ENCODE results near the gene HEXD.

DNA sequence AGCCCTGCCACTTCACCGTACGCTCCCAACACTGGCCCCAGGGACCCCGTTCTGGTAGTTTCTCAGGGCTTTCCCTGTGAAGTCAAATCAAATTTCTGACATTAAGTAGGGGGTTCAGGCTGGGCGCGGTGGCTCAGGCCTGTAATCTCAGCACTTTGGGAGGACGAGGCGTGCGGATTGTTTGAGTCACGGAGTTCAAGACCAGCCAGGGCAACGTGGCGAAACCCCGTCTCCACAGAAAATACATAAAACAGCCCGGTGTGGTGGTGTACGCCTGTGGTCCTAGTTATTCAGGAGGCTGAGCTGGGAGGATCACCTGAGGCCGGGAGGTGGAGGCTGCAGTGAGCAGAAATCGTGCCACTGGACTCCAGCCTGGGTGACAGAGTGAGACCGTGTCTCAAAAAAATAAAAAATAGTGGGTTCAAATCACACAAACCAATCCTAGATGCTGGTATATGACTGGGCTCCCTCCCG is 31.8 kb downstream of the HEXD start:
- TF ChIP-seq EZH2 (IDR thresholded peaks at IDR 0.05; ENCODE audit: insufficient read depth, poor library complexity, severe bottlenecking) (no peak), EZH2phosphoT487 (IDR thresholded peaks at IDR 0.05; ENCODE audit: insufficient read depth, low read depth) (no peak)
